GM19372 (cell line): Measurements from ENCODE around the gene SRRM1.

Experiments
- ATAC-seq: cut with Tn5 transposase; IDR thresholded peaks from one replicate; pipeline ENCODE4 v1.9.1; 2021; ENCODE audit warnings: mild to moderate bottlenecking, low read depth, moderate library complexity; ENCODE audit not compliant: unreplicated experiment

Gene SRRM1

GRCh38 chr1:24642481-24643362, at the start of gene SRRM1:
SRRM1 (plus strand) TSS chr1:24643302; CDS start chr1:24643327, 25 bp downstream.
- ATAC-seq: peak; percentile 89

- no peak for ATAC-seq
Measured at GRCh38 chr1:24594328-24594598, 48.8 kb upstream of the SRRM1 start.

- no peak for ATAC-seq
Measured at GRCh38 chr1:24596401-24596880, 46.7 kb upstream of the SRRM1 start.

- ATAC-seq: no peak
Measured at GRCh38 chr1:24599265-24599664, 43.8 kb upstream of the SRRM1 start.

- no peak for ATAC-seq
Measured at GRCh38 chr1:24600551-24600950, 42.6 kb upstream of the SRRM1 start.

GRCh38 chr1:24605534-24606295, 37.4 kb upstream of the SRRM1 start:
- no peak for ATAC-seq

GRCh38 chr1:24606296-24606605, 36.9 kb upstream of the SRRM1 start:
- no peak for ATAC-seq

GRCh38 chr1:24606621-24607020, 36.5 kb upstream of the SRRM1 start:
- ATAC-seq: no peak

- no peak for ATAC-seq
Measured at GRCh38 chr1:24609949-24610517, 33.1 kb upstream of the SRRM1 start.

- no peak for ATAC-seq
Measured at GRCh38 chr1:24619376-24619775, 23.7 kb upstream of the SRRM1 start.

GRCh38 chr1:24620678-24621077, 22.4 kb upstream of the SRRM1 start:
- no peak for ATAC-seq

- ATAC-seq: no peak
Measured at GRCh38 chr1:24621121-24621520, 22.0 kb upstream of the SRRM1 start.

GRCh38 chr1:24622218-24622617, 20.9 kb upstream of the SRRM1 start:
- no peak for ATAC-seq

- ATAC-seq: no peak
Measured at GRCh38 chr1:24632832-24633175, 10.3 kb upstream of the SRRM1 start.

- ATAC-seq: no peak
Measured at GRCh38 chr1:24635195-24635843, 7.8 kb upstream of the SRRM1 start.

- no peak for ATAC-seq
Measured at GRCh38 chr1:24636661-24637357, 6.3 kb upstream of the SRRM1 start.

GRCh38 chr1:24639094-24639493, 4.0 kb upstream of the SRRM1 start:
- ATAC-seq: no peak

- no peak for ATAC-seq
Measured at GRCh38 chr1:24639881-24640280, 3.2 kb upstream of the SRRM1 start.

GRCh38 chr1:24640288-24640687, 2.8 kb upstream of the SRRM1 start:
- no peak for ATAC-seq

- ATAC-seq: no peak
Measured at GRCh38 chr1:24641646-24642151, 1.4 kb upstream of the SRRM1 start.
